DMS153 treated with DMSO at 0.1 percent for 48 hours (cell line): ENCODE data around the gene NECAB3.
"Not testable (repeated sequence)": the region's sequence is repeated elsewhere in the genome, so short reads cannot be mapped to it uniquely, and the experiment has no call there.

ENCODE experiments used
- DNase-seq: peaks from one replicate; lab custom pipeline; 2025; ENCODE audit not compliant: unreplicated experiment; lab: John Stamatoyannopoulos, UW

Gene NECAB3

GRCh38 chr20:33651562-33652048 lies 22.6 kb downstream of the NECAB3 start:
- DNase-seq: peak; percentile 26

GRCh38 chr20:33650753-33651561 lies 23.3 kb downstream of the NECAB3 start:
- peak; percentile 47 for DNase-seq

GRCh38 chr20:33650111-33650752 lies 24.0 kb downstream of the NECAB3 start:
- no peak for DNase-seq

- peak; percentile 34 for DNase-seq
These were observed 25.0 kb downstream of the NECAB3 start for GRCh38 chr20:33649201-33649681.

GRCh38 chr20:33648396-33649004 lies 25.7 kb downstream of the NECAB3 start:
- no peak for DNase-seq

- DNase-seq: no peak
These were observed 26.4 kb downstream of the NECAB3 start for GRCh38 chr20:33647603-33648395.

GRCh38 chr20:33646959-33647602 lies 27.1 kb downstream of the NECAB3 start:
- not testable (repeated sequence) for DNase-seq

GRCh38 chr20:33646191-33646590 lies 28.0 kb downstream of the NECAB3 start:
- DNase-seq: no peak

GRCh38 chr20:33645396-33645795 lies 28.8 kb downstream of the NECAB3 start:
- DNase-seq: no peak

- no peak for DNase-seq
These were observed 29.2 kb downstream of the NECAB3 start for GRCh38 chr20:33645072-33645358.

GRCh38 chr20:33644313-33645071 lies 29.7 kb downstream of the NECAB3 start:
- DNase-seq: no peak

- DNase-seq: no peak
These were observed 33.9 kb downstream of the NECAB3 start for GRCh38 chr20:33640287-33640686.

GRCh38 chr20:33636776-33637175 lies 37.5 kb downstream of the NECAB3 start:
- DNase-seq: no peak

GRCh38 chr20:33635341-33635740 lies 38.9 kb downstream of the NECAB3 start:
- no peak for DNase-seq

GRCh38 chr20:33631910-33632309 lies 42.3 kb downstream of the NECAB3 start:
- not testable (repeated sequence) for DNase-seq

GRCh38 chr20:33630507-33630906 lies 43.7 kb downstream of the NECAB3 start:
- DNase-seq: no peak

GRCh38 chr20:33629979-33630378 lies 44.2 kb downstream of the NECAB3 start:
- DNase-seq: no peak

GRCh38 chr20:33629533-33629932 lies 44.7 kb downstream of the NECAB3 start:
- no peak for DNase-seq

GRCh38 chr20:33627577-33628216 lies 46.5 kb downstream of the NECAB3 start:
- no peak for DNase-seq
